Neural cell (in vitro differentiated cells): ENCODE results near the gene SLAIN2. TPM values are rescaled to one million over a fixed set of nuclear protein-coding genes. Genes with fewer than 3 reads are reported as not detected.
A peak's percentile ranks its signal among the peaks of the same experiment; 100 is the strongest.

ENCODE experiments used
- H2AFZ ChIP-seq: fragments of 200-600, 300-800 bp; sonication (generic), shearing (Covaris generic); 2 replicates; pipeline ENCODE4 v1.6.0; 2014; ENCODE audit warnings: low read depth, mild to moderate bottlenecking, antibody characterized with exemption, low read length, moderate library complexity
- H3F3A ChIP-seq: fragments of 200-600 bp; shearing (Covaris generic); 2 replicates; pipeline ENCODE4 v1.6.1; 2016; ENCODE audit warnings: mild to moderate bottlenecking, moderate library complexity, mixed read lengths, antibody characterized with exemption, low read length; ENCODE audit not compliant: insufficient read depth, poor library complexity, severe bottlenecking
- H3K27ac ChIP-seq: fragments of 200-600, 300-800 bp; sonication (generic), shearing (Covaris generic); 2 replicates; pipeline ENCODE4 v1.5.1; 2014; ENCODE audit warnings: mild to moderate bottlenecking, low read length, moderate library complexity
- H3K27me3 ChIP-seq: fragments of 300-800, 200-600 bp; sonication (generic), shearing (Covaris generic); 2 replicates; pipeline ENCODE4 v1.6.0; 2014; ENCODE audit warnings: mild to moderate bottlenecking, low read depth, low read length, moderate library complexity; ENCODE audit not compliant: insufficient read depth
- H3K36me3 ChIP-seq: fragments of 300-800, 200-600 bp; sonication (generic), shearing (Covaris generic); 2 replicates; pipeline ENCODE4 v1.5.1; 2014; ENCODE audit warnings: mild to moderate bottlenecking, antibody characterized with exemption, low read length, moderate library complexity; ENCODE audit not compliant: insufficient read depth
- H3K4me2 ChIP-seq: fragments of 300-800, 200-600 bp; sonication (generic), shearing (Covaris generic); 2 replicates; pipeline ENCODE4 v1.6.0; 2014; ENCODE audit warnings: mild to moderate bottlenecking, low read length
- H3K4me3 ChIP-seq: fragments of 300-800, 200-600 bp; sonication (generic), shearing (Covaris generic); 2 replicates; pipeline ENCODE4 v1.5.1; 2014; ENCODE audit warnings: mild to moderate bottlenecking, low read length, moderate library complexity
- H3K79me2 ChIP-seq: fragments of 200-600 bp; shearing (Covaris generic); replicated peaks from 2 replicates; pipeline ENCODE4 v1.6.0; 2014; ENCODE audit warnings: mild to moderate bottlenecking, low read length, moderate library complexity; ENCODE audit not compliant: insufficient read depth
- H3K9ac ChIP-seq: fragments of 300-800, 200-600 bp; sonication (generic), shearing (Covaris generic); 2 replicates; pipeline ENCODE4 v1.6.1; 2016; ENCODE audit warnings: mild to moderate bottlenecking, low read length, mixed read lengths
- H3K9me2 ChIP-seq: fragments of 200-600 bp; shearing (Covaris generic); 2 replicates; pipeline ENCODE4 v1.6.1; 2016; ENCODE audit warnings: mild to moderate bottlenecking, low read length, mixed read lengths; ENCODE audit not compliant: insufficient read depth
- H3K9me3 ChIP-seq: fragments of 200-600, 300-800 bp; sonication (generic), shearing (Covaris generic); 2 replicates; pipeline ENCODE4 v1.6.1; 2016; ENCODE audit warnings: mild to moderate bottlenecking, mixed run types, low read length, moderate library complexity, mixed read lengths
- H4K20me1 ChIP-seq: fragments of 200-600 bp; shearing (Covaris generic); 2 replicates; pipeline ENCODE4 v1.6.1; 2016; ENCODE audit warnings: mild to moderate bottlenecking, mixed run types; ENCODE audit not compliant: insufficient read depth
- CTCF ChIP-seq: fragments of 450-650 bp; IDR thresholded peaks from 2 replicates; pipeline ENCODE4 v1.5.1; 2014; ENCODE audit warnings: antibody characterized with exemption, mild to moderate bottlenecking, moderate library complexity; ENCODE audit not compliant: poor library complexity, severe bottlenecking
- EP300 ChIP-seq: fragments of 450-650 bp; conservative IDR thresholded peaks from 2 replicates; pipeline ENCODE4 v1.6.1; 2014; ENCODE audit warnings: antibody characterized with exemption, mild to moderate bottlenecking, moderate library complexity; ENCODE audit not compliant: poor library complexity, severe bottlenecking
- EZH2 ChIP-seq: fragments of 200-600, 300-800 bp; shearing (Covaris generic), sonication (generic); IDR thresholded peaks from 2 replicates; pipeline ENCODE4 v1.6.1; 2014; ENCODE audit warnings: antibody characterized with exemption, low read length, borderline replicate concordance, mild to moderate bottlenecking; ENCODE audit not compliant: insufficient read depth, poor library complexity, severe bottlenecking
- MXI1 ChIP-seq: fragments of 450-650 bp; conservative IDR thresholded peaks from 2 replicates; pipeline ENCODE4 v1.6.1; 2014; ENCODE audit warnings: antibody characterized with exemption, mild to moderate bottlenecking; ENCODE audit not compliant: poor library complexity, severe bottlenecking
- POLR2AphosphoS5 ChIP-seq: IDR thresholded peaks from 2 replicates; pipeline ENCODE4 v1.6.1; 2012
- RAD21 ChIP-seq: fragments of 450-650 bp; conservative IDR thresholded peaks from 2 replicates; pipeline ENCODE4 v1.6.1; 2014; ENCODE audit warnings: antibody characterized with exemption, mild to moderate bottlenecking, moderate library complexity
- REST ChIP-seq: IDR thresholded peaks from 2 replicates; pipeline ENCODE4 v1.6.1; 2012; ENCODE audit warnings: borderline replicate concordance
- SMC3 ChIP-seq: fragments of 450-650 bp; conservative IDR thresholded peaks from 2 replicates; pipeline ENCODE4 v1.6.1; 2014; ENCODE audit warnings: antibody characterized with exemption, mild to moderate bottlenecking, moderate library complexity; ENCODE audit not compliant: poor library complexity
- TAF1 ChIP-seq: IDR thresholded peaks from 2 replicates; pipeline ENCODE4 v1.6.1; 2012; ENCODE audit warnings: low read depth
- polyA plus RNA-seq: library from polyadenylated mRNA; depleted of rRNA; stranded (reverse); fragments of >200 nt; gene quantifications from 2 replicates; pipeline ENCODE4 v1.2.3, GENCODE V29; 2014

Gene SLAIN2
- polyA plus RNA-seq, 1 donor from 2014 or later, result 43.2 TPM

GRCh38 chr4:48342606-48342880 is 1.2 kb downstream of the SLAIN2 start:
- peaks cover 56% of the 10 kb centered on the region for H3K79me2 ChIP-seq
- H3K9ac ChIP-seq, result peak overlapping the region; percentile 94
- peak overlapping the region; percentile 66 for H2AFZ ChIP-seq
- no peaks in the 10 kb centered on the region for H3K27me3 ChIP-seq
- H3K4me2 ChIP-seq, result peak overlapping the region; percentile 92
- peak overlapping the region; percentile 87 for H3K4me3 ChIP-seq
- peaks cover 4% of the 10 kb centered on the region for H4K20me1 ChIP-seq
- no peak for TF ChIP-seq REST
- TF ChIP-seq CTCF, result no peak
- no peak for TF ChIP-seq TAF1
- TF ChIP-seq SMC3, result no peak
- TF ChIP-seq MXI1, result no peak
- no peak for TF ChIP-seq EP300
- no peak for TF ChIP-seq POLR2AphosphoS5
- TF ChIP-seq EZH2, result no peak
- TF ChIP-seq RAD21, result no peak
- no peaks in the 10 kb centered on the region for H3K9me3 ChIP-seq
- no peaks in the 10 kb centered on the region for H3F3A ChIP-seq
- H3K36me3 ChIP-seq, result no peaks in the 10 kb centered on the region
- no peaks in the 10 kb centered on the region for H3K9me2 ChIP-seq
- peak overlapping the region; percentile 95 for H3K27ac ChIP-seq

GRCh38 chr4:48343035-48343434 is 1.7 kb downstream of the SLAIN2 start:
- H3K27ac ChIP-seq, result peak overlapping the region; percentile 95
- TF ChIP-seq EZH2 (no peak), RAD21 (no peak), EP300 (no peak), MXI1 (no peak), POLR2AphosphoS5 (no peak), TAF1 (no peak), CTCF (no peak), REST (no peak), SMC3 (no peak)

More at GRCh38 chr4:48343035-48343434, 1.7 kb downstream of the SLAIN2 start:
- Histone ChIP-seq H4K20me1 (peaks cover 4% of the 10 kb centered on the region), H3F3A (no peaks in the 10 kb centered on the region), H3K9me2 (no peaks in the 10 kb centered on the region), H3K9me3 (no peaks in the 10 kb centered on the region), H2AFZ (no peak overlapping the region), H3K27me3 (no peaks in the 10 kb centered on the region), H3K4me3 (peak overlapping the region; percentile 87), H3K4me2 (peak overlapping the region; percentile 92), H3K79me2 (peaks cover 61% of the 10 kb centered on the region), H3K36me3 (no peaks in the 10 kb centered on the region), H3K9ac (peak overlapping the region; percentile 94)
